ENCODE data around the gene RTN1.

Gene RTN1

GRCh38 chr14:59782760-59783159, 87.8 kb downstream of the RTN1 start:
- no peak for DNase-seq

- no peak for DNase-seq
These were observed 93.5 kb downstream of the RTN1 start for GRCh38 chr14:59777006-59777579.

- no peak for DNase-seq
These were observed 94.1 kb downstream of the RTN1 start for GRCh38 chr14:59776468-59776867.

GRCh38 chr14:59772233-59772632, 98.3 kb downstream of the RTN1 start:
- DNase-seq: no peak

- peak; percentile 86 for DNase-seq
These were observed 99.0 kb downstream of the RTN1 start for GRCh38 chr14:59771577-59771976.

GRCh38 chr14:59769586-59769985, 101.0 kb downstream of the RTN1 start:
- no peak for DNase-seq

- DNase-seq: no peak
These were observed 101.7 kb downstream of the RTN1 start for GRCh38 chr14:59768855-59769375.

- DNase-seq: no peak
These were observed 108.7 kb downstream of the RTN1 start for GRCh38 chr14:59761851-59762250.

GRCh38 chr14:59755409-59756135, 115.0 kb downstream of the RTN1 start:
- DNase-seq: no peak

- DNase-seq: no peak
These were observed 116.3 kb downstream of the RTN1 start for GRCh38 chr14:59754256-59754655.

GRCh38 chr14:59753512-59753911, 117.1 kb downstream of the RTN1 start:
- DNase-seq: no peak

GRCh38 chr14:59751578-59751977, 119.0 kb downstream of the RTN1 start:
- no peak for DNase-seq

- no peak for DNase-seq
These were observed 130.8 kb downstream of the RTN1 start for GRCh38 chr14:59739794-59740193.

GRCh38 chr14:59728304-59728703, 142.3 kb downstream of the RTN1 start:
- peak; percentile 81 for DNase-seq

- no peak for DNase-seq
These were observed 143.4 kb downstream of the RTN1 start for GRCh38 chr14:59727073-59727661.

- no peak for DNase-seq
These were observed 159.5 kb downstream of the RTN1 start for GRCh38 chr14:59711080-59711479.

GRCh38 chr14:59707778-59708561, 162.6 kb downstream of the RTN1 start:
- DNase-seq: no peak

GRCh38 chr14:59705866-59706265, 164.7 kb downstream of the RTN1 start:
- DNase-seq: no peak

GRCh38 chr14:59705245-59705644, 165.3 kb downstream of the RTN1 start:
- DNase-seq: no peak

GRCh38 chr14:59704054-59704645, 166.4 kb downstream of the RTN1 start:
- DNase-seq: no peak

- no peak for DNase-seq
These were observed 171.1 kb downstream of the RTN1 start for GRCh38 chr14:59699442-59699841.

GRCh38 chr14:59698793-59699192, 171.8 kb downstream of the RTN1 start:
- no peak for DNase-seq

GRCh38 chr14:59695198-59695597, 175.4 kb downstream of the RTN1 start:
- no peak for DNase-seq
